NCI-H187 treated with DMSO at 0.1 percent for 48 hours (cell line): ENCODE data around the gene MAB21L4.

Experiments
- DNase-seq: peaks from one replicate; lab custom pipeline; 2025; lab: John Stamatoyannopoulos, UW

Gene MAB21L4

DNA sequence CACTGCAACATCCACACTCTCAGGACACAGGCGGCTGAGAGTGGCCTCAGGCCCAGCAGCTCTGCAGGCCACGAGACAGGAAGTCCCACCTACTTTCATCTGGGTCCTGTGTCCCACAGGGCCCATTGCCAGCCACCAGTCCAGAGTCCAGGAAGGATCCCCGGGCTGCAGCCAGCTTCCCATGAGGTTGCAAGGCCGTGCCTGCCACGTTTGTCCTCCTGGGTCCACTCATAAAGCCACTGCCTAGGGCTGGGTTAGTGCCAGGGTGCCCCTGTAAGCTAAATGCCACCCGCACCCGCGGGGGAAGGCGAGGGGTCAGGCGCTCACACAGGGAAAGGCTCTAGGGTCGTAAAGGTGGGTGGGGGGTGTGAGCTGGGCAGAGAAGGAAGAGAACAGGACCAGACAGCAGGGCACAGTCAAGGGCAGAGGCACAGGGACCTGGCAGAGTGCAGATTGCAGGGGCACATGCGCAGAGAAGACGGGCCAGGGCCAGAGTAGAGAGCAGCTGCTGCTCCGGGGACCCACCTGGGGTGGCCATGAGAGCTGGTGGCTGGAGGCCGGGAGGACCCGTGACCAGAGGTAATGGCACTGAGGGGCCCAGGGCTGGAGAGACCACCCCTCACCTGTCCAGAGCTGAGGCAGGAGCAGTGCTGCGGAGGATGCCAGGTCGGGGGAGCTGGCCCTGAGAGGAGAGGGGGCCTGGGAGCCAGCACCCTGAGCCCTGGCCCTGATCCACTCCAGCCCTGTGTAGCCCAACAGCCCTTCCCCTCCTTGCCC, 19.3 kb downstream of the MAB21L4 start:
- DNase-seq: no peak

DNA sequence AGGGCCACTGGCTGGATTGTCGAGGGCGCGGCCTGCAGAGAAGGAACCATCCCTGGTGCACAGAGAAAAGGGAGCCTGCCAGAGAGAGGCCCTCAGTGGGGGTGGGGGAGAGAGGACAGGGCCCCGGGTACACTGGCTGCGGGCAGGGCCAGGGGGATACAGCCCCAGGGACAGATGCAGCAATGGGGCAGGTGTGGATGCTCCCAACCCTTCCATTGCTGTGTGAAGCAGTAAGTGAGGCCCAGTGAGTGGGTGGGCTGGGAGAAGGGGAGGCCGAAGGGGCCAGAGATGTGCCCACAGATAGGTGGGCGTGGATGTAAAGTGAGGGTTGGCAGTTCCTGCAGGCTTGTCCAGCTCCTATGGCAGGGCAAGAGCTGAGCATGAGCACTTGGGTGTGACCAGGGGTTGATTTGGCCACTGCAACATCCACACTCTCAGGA, 19.9 kb downstream of the MAB21L4 start:
- DNase-seq: no peak

DNA sequence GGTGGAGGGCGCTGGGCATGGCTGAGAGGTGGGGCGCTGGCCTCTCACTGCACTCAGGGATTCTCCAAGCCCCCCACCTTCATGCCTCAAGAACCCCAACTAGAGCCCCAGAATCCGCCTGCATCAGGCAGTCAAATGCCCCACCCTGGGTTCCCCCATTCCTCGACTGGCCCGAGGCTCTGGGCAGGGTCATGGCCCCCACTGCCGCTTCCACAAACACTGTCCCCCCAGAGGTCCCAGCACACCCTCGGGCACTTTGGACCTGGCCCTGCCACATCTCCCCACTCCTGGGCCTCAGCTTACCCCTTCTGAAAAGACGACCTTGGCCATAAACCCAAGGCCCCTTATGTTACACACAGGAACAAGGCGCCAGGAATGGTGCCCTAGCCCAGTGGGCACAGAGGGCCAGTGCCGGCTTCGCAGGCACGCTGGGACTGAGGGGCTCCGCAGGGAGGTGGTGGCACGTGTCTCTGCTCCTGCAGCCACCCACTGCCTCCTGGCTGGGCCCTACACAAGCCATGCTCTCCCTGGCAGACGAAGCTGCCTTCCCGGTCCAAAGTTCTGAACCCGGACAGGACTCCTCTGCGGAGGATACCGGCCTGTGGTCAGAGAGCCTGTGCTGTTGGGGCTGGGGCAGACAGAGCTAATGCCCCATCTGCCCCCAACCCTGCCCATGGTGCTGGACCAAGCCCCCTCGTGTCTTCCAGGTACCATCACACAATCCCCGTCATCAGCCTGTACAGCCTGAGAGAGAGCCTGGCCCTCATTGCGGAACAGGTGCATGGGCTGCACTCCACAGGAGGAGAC, 20.5 kb downstream of the MAB21L4 start:
- no peak for DNase-seq

DNA sequence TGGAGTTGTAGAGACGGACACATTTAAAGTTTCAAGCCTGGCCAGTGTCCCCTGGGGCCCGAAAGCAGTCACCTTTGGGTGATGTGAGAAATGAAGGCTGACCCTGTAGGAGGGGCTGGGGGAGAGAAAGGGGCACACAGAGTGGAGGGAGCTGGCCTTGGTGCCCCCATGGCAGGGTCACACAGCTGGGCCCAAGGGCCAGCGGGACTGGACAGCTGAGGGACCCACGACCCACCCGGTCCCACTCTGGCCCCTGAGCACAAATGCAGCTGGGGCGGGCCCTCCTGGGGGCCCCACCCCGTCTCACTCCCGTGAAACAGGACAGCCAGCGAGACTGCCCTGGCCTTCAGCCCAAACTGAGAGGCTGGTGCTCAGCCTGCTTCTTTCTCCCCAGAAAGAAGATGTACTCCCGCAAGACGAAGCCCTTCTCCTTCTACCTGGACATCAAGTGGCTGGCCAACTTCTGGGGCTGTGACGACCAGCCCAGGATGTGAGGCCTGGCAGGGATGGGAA, 21.2 kb downstream of the MAB21L4 start:
- DNase-seq: no peak

DNA sequence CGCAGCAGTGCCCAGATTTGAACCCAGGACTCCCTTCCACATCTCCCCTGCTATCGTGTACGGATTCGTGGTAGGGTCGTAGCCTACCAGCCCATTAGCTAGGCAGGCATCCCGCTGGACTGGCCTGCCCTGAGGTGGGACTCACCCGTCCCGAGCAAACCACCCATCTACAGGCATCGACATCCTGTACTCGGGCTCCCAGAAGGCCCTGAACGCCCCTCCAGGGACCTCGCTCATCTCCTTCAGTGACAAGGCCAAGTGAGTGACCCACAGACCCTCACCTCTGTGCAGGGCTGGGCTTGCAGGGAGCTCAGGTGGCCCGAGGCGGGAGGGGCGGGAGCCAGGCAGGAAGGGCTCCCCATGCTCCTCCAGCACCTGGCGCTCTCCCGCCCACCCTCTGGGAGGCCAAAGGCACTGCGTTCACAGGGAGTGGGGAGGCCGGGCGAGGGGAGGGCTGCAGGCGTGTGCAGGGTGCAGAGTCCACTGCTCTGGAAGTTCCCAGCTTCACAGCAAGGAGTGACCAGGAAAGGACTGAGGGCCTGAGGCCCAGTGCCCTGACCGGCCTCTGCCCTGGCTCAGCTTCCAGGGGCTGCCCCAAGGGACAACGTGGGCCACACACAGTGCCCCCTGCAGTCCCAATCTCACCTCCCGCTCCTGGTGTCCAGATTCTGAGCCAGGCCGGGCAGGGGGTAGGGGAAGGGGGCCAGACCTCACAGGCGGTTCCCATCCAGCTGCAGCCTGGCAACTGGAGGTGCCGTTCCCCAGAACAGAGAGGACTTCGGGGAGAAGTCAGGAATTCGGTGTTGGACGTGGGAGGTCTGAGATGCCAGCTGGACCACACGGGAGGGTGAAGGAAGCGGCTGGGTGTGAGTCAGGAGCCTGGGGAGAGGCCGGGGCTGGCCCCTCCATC, 21.9 kb downstream of the MAB21L4 start:
- no peak for DNase-seq

DNA sequence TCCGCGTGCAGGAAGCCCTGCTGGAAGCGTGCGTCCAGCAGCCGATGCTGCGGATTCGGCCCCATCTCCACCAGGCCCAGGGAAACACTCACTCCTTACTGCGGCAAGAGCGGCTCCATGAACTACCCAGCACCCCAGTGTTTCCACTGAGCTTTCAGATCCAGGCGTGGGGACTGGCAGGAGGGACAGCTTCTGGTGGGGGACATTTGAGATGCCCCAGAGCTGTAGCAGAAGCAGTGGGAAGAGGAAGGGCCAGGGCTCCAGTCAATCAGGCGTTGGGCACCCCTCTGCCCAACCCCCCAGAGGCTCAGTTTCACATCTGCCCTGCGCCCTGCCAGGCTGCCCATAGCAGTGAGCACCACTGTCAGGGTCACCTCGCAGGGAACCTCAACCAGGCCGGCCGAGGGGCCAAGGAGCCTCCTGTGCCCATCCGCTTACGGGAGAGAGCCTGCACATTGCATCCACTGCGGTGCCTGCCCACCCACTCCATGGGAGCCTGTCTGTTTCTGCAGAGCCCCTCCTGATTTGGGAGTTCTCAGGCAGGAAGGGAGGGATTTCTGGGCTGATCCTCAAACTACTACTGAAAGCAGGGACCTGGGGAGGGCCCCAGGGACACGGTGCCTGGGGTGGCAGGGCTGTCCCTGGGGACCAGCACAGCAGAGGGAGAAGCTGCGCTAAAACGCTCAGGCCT, 22.7 kb downstream of the MAB21L4 start:
- DNase-seq: no peak

DNA sequence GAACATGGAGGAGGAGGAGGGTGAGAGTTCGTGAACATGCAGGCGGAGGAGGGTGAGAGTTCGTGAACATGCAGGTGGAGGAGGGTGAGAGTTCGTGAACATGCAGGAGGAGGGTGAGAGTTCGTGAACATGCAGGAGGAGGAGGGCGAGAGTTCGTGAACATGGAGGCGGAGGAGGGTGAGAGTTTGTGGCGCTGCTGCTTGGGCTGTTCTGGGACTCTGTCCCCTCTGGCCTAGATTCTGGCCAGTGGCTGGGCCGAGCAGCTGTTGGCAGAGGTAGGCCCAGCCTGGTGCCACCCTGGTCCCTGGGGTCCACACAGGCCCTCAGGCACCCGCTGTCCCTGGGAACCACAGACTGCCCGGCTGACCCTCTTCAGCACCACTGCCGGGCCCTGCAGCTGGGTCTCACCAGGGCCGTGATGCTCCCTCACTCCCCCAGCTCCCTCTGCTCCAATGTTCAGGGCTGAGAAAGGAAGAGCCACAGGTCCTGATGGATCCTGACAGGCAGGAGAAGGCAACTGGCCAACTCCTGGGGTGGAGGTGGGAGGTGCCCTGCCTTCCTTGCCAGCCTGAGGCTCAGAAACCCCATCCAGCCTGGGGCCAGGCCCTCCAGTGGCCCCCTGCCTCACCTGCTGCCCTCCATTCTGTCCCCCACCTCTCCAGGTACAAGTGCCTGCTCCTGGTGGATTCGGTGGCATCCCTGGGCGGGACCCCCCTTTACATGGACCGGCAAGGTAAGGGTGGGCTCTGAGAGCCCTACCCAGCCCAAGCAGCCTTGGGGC, 23.4 kb downstream of the MAB21L4 start:
- no peak for DNase-seq

DNA sequence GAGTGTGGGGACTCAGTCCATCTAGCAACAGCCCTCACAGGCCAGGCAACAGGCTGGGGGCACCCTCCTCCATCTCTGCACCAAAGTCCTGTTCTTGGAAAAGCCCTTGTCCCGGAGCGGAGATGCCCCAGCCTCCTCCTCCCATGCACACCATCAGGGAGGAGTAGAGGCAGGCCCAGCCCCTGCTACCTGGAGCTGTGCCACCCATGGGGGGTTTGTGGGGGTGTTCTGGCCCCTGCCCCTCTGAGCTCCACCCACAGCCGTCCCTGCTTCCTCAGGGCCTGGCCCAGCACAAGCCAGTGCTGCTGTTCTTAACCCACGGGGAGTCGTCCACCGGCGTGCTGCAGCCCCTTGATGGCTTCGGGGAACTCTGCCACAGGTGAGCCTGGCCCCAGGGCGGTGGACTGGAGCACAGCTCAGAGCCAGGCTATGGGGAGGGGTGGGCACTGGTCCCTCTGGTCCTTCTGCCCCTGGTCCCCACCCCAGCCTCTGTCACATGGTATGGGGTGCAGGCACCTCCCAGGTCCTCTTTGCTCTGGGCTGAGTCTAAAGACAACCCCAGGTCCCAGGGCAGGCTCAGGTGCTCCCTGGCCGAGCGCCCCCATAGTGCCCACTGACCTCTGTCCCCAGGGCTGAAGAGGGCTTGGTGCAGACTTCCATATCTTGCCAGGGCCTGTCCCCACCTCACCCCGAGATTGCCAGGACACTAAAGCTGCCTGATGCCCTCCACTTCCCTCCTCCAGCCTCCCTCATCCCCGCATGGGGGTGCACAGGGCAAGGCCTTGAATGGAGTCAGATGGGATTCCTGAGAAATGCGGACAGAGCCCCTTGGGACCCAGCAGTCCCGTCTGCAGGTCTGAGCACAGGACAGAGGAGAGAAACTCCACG, 24.6 kb downstream of the MAB21L4 start:
- no peak for DNase-seq

DNA sequence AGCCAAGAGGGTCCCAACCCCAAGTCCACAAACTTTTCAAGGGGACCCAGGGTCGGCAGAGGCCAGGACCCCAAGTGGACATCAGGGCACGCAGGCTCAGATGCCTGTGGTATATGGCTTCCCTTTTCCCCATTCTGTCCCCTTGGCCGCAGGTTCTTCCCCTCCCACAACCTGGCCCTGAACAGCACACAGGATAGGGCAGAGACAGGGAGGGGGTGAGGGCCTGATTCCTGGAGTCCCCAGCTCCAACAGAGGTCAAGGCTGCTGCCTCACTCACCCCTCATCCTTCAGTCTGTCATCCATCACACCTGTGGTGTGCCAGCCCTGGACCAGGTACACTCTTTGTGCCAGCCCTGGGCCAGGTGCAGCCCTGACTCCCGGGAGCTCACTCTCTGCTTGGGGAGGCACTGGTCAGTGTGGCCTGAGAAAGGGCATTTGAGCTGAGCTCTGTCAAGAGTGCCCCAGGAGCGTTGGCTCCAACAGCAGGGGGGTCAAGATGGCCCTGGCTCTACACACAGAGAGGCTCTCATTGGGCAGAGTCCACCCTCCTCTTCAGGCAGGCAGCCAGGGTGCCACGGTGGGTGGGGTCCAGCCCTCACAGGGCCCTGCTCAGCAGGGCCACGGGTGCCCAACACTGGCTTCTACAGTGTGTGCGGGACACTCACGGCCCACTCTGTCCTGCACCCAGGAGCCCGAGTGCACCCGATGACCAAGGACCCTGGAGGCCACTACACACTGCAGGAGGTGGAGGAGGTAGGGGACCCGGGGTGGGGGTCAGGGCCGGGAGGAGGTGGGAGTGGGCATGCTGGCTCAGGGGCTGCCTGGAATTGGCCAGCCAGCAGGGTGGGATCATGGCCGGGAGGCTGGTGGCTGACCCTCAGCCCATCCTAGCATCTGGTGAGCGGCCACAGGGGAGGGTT, 25.7 kb downstream of the MAB21L4 start:
- DNase-seq: no peak

DNA sequence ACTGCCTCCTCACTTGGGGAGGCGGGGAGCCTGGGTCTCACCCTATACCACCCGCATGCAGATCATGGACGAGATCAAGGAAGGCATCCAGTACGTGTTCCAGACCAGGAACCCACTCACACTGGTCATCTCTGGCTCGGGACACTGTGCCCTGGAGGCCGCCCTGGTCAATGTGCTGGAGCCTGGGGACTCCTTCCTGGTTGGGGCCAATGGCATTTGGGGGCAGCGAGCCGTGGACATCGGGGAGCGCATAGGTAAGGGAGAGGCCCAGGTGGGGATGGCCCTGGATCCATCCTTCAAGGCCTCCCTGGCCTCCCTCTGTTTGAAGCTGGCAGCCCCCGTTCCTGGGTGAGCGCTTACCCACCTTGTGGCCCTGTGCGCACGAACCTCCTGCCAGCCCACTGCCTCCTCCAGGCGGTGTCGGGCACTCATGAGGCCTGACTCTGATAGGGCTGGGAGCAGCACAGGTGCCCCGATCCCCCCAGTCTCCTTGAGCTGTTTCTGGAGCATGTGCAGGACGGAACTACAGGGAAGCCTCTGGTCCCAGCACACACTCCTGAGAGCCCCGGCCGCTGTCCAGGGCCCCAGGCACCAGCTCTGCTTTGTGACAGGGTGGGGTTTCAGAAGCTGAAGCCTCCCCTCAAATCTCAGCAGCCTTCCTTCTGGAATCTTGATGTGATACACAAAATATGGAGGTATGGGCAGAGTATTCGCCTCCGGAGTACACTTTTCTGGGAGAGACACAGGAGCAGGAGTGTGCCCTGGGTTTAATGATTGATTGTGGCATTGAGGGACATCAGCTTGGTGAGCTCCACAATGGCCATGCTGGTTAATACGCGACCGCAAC, 26.6 kb downstream of the MAB21L4 start:
- DNase-seq: no peak

DNA sequence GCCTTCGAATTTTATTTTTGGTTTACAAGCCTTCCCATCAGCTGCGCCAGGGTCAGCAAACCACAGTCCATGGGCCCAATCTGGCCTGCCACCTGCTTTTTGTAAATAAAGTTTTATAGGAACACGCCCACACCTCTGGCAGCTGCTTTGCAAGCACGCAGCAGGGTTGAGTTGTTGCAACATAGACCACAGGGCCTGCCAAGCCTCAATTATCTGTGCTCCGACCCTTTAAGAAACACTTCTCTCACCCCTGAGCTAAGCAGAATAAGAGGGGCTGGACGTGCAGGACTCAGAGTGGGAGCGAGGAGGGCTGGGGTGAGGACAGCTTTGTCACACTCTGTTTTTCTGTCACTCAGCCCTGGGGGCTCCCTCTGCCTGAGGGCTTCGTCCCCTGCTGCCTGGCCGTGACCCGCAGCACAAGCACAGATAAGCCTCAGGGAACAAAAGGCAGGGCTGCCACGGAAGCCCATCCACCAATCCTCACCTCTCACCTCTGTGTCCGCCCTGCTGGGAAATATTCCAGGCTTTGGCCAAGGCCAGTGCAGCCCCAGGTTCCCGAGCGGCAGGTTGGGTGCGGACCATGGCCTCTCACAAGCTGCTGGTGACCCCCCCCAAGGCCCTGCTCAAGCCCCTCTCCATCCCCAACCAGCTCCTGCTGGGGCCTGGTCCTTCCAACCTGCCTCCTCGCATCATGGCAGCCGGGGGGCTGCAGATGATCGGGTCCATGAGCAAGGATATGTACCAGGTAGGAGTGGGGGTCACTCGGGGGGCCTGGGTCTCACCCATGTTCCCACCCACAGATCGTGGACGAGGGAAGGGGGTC, 27.5 kb downstream of the MAB21L4 start, which contains the start of gene AGXT:
TSS of gene AGXT (plus strand) at position 539 of the 823 bp plus-strand sequence. CDS start at position 581, 42 bp downstream.
- DNase-seq: no peak

DNA sequence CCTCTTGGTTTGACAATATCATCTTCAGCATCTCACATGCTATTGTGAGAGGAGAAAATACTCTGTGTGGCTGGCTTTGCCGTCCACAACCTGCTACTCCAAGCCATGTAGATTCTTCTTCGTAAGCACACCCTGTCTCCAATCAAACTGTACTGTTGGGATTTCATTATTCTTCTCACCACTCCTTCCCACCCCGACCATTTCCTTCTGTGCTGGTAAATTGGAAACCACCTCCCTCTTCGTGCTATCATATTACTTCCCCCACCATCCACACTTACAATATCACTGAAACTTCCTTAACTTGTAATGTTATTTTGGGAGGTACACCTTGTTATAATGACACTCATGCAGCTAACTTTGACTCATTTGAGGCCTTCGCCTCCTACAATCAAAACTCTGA, 30.6 kb downstream of the MAB21L4 start:
- DNase-seq: no peak

DNA sequence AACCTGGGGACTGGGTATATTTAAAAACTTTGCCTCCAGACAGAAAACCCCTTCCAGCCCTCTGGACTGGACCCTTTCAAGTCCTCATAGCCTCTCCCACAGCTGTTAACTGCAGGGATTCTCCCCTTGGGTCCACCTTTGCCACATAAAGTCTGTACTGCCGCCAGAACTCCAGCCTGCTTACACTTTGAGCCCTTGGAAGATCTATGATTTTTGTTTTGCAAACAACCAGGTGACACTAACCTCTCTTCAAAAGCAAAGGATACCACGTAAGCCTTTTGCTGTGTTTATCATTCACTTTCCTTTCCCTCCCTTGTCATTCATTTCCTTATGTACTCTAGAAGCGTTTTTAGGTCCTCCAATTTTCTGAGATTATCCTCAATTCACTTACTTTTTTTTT, 31.5 kb downstream of the MAB21L4 start:
- DNase-seq: no peak

DNA sequence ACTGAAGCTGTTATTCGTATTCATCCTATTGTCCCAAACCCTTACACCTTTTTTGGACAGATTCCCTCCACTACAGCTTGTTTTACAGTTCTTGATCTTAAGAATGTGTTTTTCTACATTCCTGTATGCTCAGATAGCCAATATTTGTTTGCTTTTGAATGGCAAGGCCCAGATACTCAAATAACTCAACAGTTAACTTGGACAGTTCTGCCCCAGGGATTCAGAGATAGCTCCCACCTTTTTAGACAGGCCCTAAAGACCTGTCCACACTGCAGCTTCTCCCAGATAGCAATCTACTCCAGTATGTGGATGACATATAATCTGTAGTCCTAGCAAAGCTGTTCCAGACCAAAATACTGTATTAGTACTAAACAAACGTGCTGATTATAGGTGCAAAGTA, 34.4 kb downstream of the MAB21L4 start:
- no peak for DNase-seq

DNA sequence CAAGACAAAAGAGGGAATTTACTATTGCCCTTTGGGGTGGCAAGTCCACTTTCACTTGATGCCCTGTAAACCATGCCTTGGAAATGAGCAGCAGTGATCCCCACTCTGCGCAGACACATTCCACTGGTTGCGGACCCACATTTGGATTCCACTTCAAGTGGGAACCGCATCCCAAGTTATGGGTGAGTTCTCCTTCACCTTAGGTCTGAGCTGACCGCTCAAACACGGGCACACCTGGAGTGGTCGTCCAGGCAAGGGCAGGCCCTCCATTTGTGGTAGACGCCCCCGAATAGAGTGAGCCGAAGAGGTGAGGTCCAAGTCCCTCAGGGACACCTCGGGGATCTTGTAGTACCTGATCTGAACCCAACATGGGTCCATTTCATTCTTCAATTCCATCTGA, 37.1 kb downstream of the MAB21L4 start:
- DNase-seq: no peak

DNA sequence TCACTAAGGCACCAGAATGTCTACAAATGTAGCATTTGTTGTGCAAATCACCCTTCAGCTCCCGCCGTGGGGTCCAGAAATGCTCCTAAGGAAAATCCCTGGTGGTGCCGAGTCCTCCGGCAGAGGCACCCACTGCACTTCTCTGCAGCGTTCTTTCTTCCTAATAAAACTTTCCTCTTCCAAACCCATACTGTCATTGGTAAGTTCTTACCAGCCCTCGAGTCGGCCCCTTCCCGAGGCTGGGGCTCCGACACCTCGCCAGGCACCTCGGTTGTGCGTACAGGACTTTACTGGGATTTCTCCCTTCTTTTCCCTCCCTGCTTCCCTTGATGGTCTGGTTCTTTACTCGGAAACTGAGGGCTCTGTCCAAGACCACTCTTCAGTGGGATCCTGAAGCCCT, 37.6 kb downstream of the MAB21L4 start:
- no peak for DNase-seq
